Psoas muscle (tissue), 8 donors: ENCODE results near the gene ANO1. TPM values are rescaled to one million over a fixed set of nuclear protein-coding genes. Genes with fewer than 3 reads are reported as not detected.

Source experiments
- ATAC-seq, 4 donors: fragments of 200-7000 bp; cut with Tn5 transposase; one replicate each; pipeline ENCODE4 v1.9.1; 2020; ENCODE audit warnings: moderate library complexity in 3 of 4, mild to moderate bottlenecking in 2 of 4
- DNase-seq, 2 donors: peaks; one replicate each; pipeline ENCODE4 v3.0.0-alpha.2; 2020
- H3K27ac ChIP-seq: fragments of 200-600 bp; one replicate; pipeline ENCODE4 v1.8.0; 2022
- H3K27me3 ChIP-seq, 3 donors: fragments of 200-600 bp in 1 of 3; one replicate each; pipeline versions ENCODE4 v1.6.1 to v1.8.0; 2013 to 2022; ENCODE audit warnings: low read length in 2 of 3, mild to moderate bottlenecking in 2 of 3, moderate library complexity in 1 of 3; ENCODE audit not compliant: insufficient read depth in 3 of 3
- H3K36me3 ChIP-seq, 2 donors: fragments of 200-600 bp in 1 of 2; one replicate each; pipeline versions ENCODE4 v1.6.1 to v1.8.0; 2013 to 2022; ENCODE audit warnings: low read depth in 1 of 2, mild to moderate bottlenecking in 1 of 2, moderate library complexity in 1 of 2; ENCODE audit not compliant: insufficient read depth in 1 of 2
- H3K4me1 ChIP-seq: fragments of 200-600 bp; one replicate; pipeline ENCODE4 v1.8.0; 2022
- H3K4me3 ChIP-seq: fragments of 200-600 bp; one replicate; pipeline ENCODE4 v1.8.0; 2022; ENCODE audit warnings: mild to moderate bottlenecking
- H3K9me3 ChIP-seq: fragments of 200-600 bp; one replicate; pipeline ENCODE4 v1.8.0; 2022
- WGBS, 3 donors: extraction: QIAGEN DNeasy Blood & Tissue Kit; methylation state at CpG; one replicate each; pipeline versions ENCODE4 v1.1.6 to v1.1.7; 2013; 5-methylcytosine and 5-hydroxymethylcytosine counted together
- intact Hi-C, 2 donors: fragments of 100-400 bp; cut with DNase I; formaldehyde crosslinking; loops; one replicate each; pipeline versions ENCODE4 v1.11.0 to v1.14.2; 2022
- polyA plus RNA-seq, 3 donors: library from polyadenylated mRNA; stranded (reverse); fragments of 200-250 nt; gene quantifications; one replicate each; pipeline ENCODE4 v1.2.3, GENCODE V29; 2013
- total RNA-seq, 4 donors: library from RNA; stranded (reverse); fragmentation: NEBNext Ultra II Directional in 2 of 4; extraction: Animal tissue kit (Norgen Biotek cat#: 25700) in 2 of 4; gene quantifications; one replicate each; pipeline versions ENCODE4 v1.2.1 to v1.2.4, GENCODE V29; 2021 to 2023
- TF ChIP-seq, protein P1 (sequence below): fragments of 200-600 bp; IDR thresholded peaks from one replicate; pipeline ENCODE4 v1.8.0; 2022; ENCODE audit warnings: antibody characterized with exemption
- donor health status: healthy with polysubstance abuse.
- donor health status: DM: no; HTN: no; CAD: no; lungs with moderate emphysema.
- donor health status: Bipolar disorder and iron deficiency.
- donor health status: healthy.
- donor health status: DM: yes; HTN: yes; CAD: no.
- donor health status: DM: no; HTN: no; CAD: no.
- donor health status: DM: no; HTN: no; CAD: no.
- donor health status: DM: yes; HTN: yes; CAD: no.

Gene ANO1
- total and polyA plus RNA-seq, 7 donors: 2.2 to 11.3 (median 8.7) TPM

- WGBS, 3 donors: 58 to 68% (median 64%) methylated on average over 29 of the region's 29 CpGs
- Histone ChIP-seq H3K9me3 (no peaks in the 10 kb centered on the region), H3K27ac (no peak overlapping the region), H3K4me1 (peaks cover 12% of the 10 kb centered on the region), H3K27me3 (peaks cover 0 to 4% (median 0%) of the 10 kb centered on the region in 3 donors), H3K36me3 (peaks cover 0 to 13% of the 10 kb centered on the region in 2 donors), H3K4me3 (peak overlapping the region; percentile 94)
- no peak for ATAC-seq
- DNase-seq: no peak
- intact Hi-C loops: no loop called here
- TF ChIP-seq, protein P1, sequence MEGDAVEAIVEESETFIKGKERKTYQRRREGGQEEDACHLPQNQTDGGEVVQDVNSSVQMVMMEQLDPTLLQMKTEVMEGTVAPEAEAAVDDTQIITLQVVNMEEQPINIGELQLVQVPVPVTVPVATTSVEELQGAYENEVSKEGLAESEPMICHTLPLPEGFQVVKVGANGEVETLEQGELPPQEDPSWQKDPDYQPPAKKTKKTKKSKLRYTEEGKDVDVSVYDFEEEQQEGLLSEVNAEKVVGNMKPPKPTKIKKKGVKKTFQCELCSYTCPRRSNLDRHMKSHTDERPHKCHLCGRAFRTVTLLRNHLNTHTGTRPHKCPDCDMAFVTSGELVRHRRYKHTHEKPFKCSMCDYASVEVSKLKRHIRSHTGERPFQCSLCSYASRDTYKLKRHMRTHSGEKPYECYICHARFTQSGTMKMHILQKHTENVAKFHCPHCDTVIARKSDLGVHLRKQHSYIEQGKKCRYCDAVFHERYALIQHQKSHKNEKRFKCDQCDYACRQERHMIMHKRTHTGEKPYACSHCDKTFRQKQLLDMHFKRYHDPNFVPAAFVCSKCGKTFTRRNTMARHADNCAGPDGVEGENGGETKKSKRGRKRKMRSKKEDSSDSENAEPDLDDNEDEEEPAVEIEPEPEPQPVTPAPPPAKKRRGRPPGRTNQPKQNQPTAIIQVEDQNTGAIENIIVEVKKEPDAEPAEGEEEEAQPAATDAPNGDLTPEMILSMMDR: no peak
Measured at GRCh38 chr11:70201882-70202861, 124.1 kb downstream of the ANO1 start.

GRCh38 chr11:70202920-70203750 is 125.0 kb downstream of the ANO1 start, which contains the start of gene FADD:
Gene FADD, plus strand, starts transcription at chr11:70203296. Its CDS starts 164 bp downstream, at chr11:70203460.
- Histone ChIP-seq H3K9me3 (no peaks in the 10 kb centered on the region), H3K36me3 (peaks cover 3 to 21% of the 10 kb centered on the region in 2 donors), H3K27me3 (peaks cover 0 to 2% (median 0%) of the 10 kb centered on the region in 3 donors), H3K27ac (peak within 1 kb of the TSS; percentile 92), H3K4me1 (peaks cover 12% of the 10 kb centered on the region), H3K4me3 (peak within 1 kb of the TSS; percentile 94)
- ATAC-seq: peak; percentile 85 to 95 (median 88)
- peak; percentile 89 to 95 for DNase-seq
- intact Hi-C loops: no loop called here
- 0 to 1% (median 1%) methylated on average over 87 to 91 of the region's 91 CpGs for WGBS, 3 donors
- TF ChIP-seq, protein P1: no peak

DNA sequence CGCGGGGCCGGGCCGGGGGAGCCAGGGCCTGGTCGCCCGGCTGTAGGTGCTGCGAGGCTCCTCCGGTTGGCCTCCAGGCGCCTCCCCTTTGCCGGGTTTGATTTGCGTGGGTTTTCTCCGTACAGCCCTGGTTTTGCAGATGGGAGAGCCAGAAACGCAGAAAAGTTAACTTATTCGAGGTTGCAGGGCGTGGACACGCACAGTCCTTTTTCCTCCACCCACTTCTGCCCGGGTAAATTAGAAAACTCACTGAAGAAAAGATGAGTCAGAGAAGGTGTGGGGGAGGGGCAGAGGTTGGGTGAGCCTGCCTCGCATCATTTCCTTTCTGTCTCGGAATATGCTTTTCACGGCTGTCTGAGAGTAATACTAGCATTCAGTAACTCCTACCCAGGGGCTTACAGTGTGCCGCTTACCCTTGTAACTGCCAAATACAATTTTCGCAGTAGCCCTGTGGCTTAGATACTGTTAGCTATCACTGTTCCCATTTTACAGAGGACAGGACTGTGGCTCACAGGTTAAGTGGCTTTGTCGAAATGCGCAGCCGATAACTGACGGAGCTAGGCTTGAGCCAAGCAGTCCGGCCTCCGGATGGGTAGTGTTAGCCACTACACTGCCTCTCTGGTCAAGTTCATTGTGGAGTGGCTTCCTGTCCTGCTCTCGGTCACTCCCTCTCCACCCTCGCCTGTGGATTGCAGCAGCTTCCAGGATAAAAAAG is 125.8 kb downstream of the ANO1 start:
- ATAC-seq (peak; percentile 50 to 74 (median 70)), DNase-seq (peak; percentile 62 to 70)
- TF ChIP-seq, protein P1: no peak
- intact Hi-C loops: no loop called here
- WGBS, 3 donors: 5 to 7% (median 7%) methylated on average over 30 of the region's 30 CpGs
- Histone ChIP-seq H3K9me3 (no peaks in the 10 kb centered on the region), H3K36me3 (peaks cover 3 to 29% of the 10 kb centered on the region in 2 donors), H3K27me3 (peaks cover 0 to 2% (median 0%) of the 10 kb centered on the region in 3 donors), H3K4me1 (peaks cover 12% of the 10 kb centered on the region), H3K27ac (peak overlapping the region; percentile 92), H3K4me3 (peak overlapping the region; percentile 94)

DNA sequence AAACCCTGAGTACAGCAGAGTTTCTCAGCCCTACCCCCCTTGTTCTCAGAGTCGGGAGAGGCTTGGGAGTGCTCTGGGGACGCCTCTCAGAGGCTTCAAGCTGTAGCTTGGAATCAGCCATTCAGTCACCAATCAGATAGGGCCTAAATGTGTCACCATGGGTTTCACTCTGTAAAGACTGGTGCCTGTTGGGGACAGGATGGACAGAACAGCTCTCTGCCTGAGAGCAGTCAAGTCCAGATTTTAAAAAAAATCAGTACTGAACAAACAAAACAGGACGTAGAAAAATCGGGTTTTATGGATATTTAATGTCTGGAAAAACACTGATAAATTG is 126.3 kb downstream of the ANO1 start:
- Histone ChIP-seq H3K4me1 (peaks cover 12% of the 10 kb centered on the region), H3K36me3 (peaks cover 3 to 34% of the 10 kb centered on the region in 2 donors), H3K27ac (peak overlapping the region; percentile 92), H3K4me3 (peak overlapping the region; percentile 94), H3K27me3 (peaks cover 0 to 2% (median 0%) of the 10 kb centered on the region in 3 donors), H3K9me3 (no peaks in the 10 kb centered on the region)
- ATAC-seq: no peak
- TF ChIP-seq, protein P1: no peak
- intact Hi-C loops: no loop called here
- 43 to 49% (median 43%) methylated on average over 4 of the region's 4 CpGs for WGBS, 3 donors
- no peak for DNase-seq
